PC-3 (cell line): Measurements from ENCODE around the gene FER1L5.

Experiments
- EZH2 ChIP-seq: fragments of 300-600 bp; sonication (generic); IDR thresholded peaks from one replicate; pipeline ENCODE4 v1.6.1; 2017; ENCODE audit warnings: antibody characterized with exemption, mild to moderate bottlenecking, low read length; ENCODE audit not compliant: unreplicated experiment
- EZH2phosphoT487 ChIP-seq: fragments of 300-600 bp; sonication (generic); IDR thresholded peaks from 2 replicates; pipeline ENCODE4 v1.6.1; 2018; ENCODE audit warnings: mild to moderate bottlenecking, antibody characterized with exemption, low read length, borderline replicate concordance
- TF ChIP-seq, protein P1 (sequence below): fragments of 300-600 bp; sonication (generic); conservative IDR thresholded peaks from 2 replicates; pipeline ENCODE4 v1.5.1; 2017; ENCODE audit warnings: antibody characterized with exemption, low read depth, mild to moderate bottlenecking, low read length

DNA sequence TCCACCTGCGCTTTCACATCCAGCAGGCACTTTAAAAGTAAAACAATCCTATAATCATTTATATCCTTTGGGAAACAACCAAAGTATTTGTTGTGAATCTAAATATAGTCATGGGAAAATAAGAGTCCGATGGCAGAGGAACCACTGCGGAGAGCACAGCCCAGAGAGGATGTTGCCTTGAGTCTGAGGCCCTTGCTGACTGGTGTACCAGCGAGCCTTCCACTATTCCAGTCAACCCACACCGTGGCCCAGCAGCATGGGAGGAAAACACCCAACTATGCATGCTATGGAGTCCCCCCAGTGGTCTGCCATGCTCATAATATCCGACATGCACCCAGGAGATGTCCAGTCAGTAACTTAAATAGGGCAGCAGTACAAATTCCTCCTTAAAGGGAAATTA, 26.0 kb upstream of the FER1L5 start:
- TF ChIP-seq, protein P1, sequence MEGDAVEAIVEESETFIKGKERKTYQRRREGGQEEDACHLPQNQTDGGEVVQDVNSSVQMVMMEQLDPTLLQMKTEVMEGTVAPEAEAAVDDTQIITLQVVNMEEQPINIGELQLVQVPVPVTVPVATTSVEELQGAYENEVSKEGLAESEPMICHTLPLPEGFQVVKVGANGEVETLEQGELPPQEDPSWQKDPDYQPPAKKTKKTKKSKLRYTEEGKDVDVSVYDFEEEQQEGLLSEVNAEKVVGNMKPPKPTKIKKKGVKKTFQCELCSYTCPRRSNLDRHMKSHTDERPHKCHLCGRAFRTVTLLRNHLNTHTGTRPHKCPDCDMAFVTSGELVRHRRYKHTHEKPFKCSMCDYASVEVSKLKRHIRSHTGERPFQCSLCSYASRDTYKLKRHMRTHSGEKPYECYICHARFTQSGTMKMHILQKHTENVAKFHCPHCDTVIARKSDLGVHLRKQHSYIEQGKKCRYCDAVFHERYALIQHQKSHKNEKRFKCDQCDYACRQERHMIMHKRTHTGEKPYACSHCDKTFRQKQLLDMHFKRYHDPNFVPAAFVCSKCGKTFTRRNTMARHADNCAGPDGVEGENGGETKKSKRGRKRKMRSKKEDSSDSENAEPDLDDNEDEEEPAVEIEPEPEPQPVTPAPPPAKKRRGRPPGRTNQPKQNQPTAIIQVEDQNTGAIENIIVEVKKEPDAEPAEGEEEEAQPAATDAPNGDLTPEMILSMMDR = no peak
- TF ChIP-seq EZH2 (no peak), EZH2phosphoT487 (no peak)
